ENCODE measurements around the gene ILF2. TPM values are rescaled to one million over a fixed set of nuclear protein-coding genes. Genes with fewer than 3 reads are reported as not detected.

The ILF2 gene
- total and polyA plus RNA-seq, 2 donors (not counting 1 experiment from before 2014, with no cell fraction given) = 89.8 to 94.0 TPM

- H3K4me1 Mint-ChIP-seq = peaks cover 28% of the 10 kb centered on the region
- CTCF ChIA-PET = interaction anchor here (1.1 to 3.4 kb wide), 3 partner anchors 57 to 119 kb away, joined by 3 to 26 read pairs (median 3); no protein-coding TSS in a partner anchor
- ATAC-seq (ENCODE audit: low read depth) = no peak
Observed at GRCh38 chr1:153629343-153629665, 41.5 kb downstream of the ILF2 start.

More at GRCh38 chr1:153629343-153629665, 41.5 kb downstream of the ILF2 start:
- H3K79me2 ChIP-seq (ENCODE audit: control insufficient read depth, insufficient read depth, low read length) = peaks cover 2% of the 10 kb centered on the region
- H3K4me1 ChIP-seq (ENCODE audit: control insufficient read depth in 2 of 2, insufficient read depth in 2 of 2, low read length in 2 of 2) = peaks cover 13 to 34% of the 10 kb centered on the region in 2 donors
- Mint-ChIP-seq H3K27me3 (no peaks in the 10 kb centered on the region), H3K9me3 (ENCODE audit: insufficient read depth) (no peaks in the 10 kb centered on the region), H3K4me3 (no peak overlapping the region), H3K27ac (peak overlapping the region; percentile 20)
- POLR2A ChIA-PET = no interaction called here
- no peak overlapping the region for H2AFZ ChIP-seq (ENCODE audit: insufficient read depth, low read depth, low read length, poor library complexity, severe bottlenecking)
- H3K9ac ChIP-seq (ENCODE audit: low read length) = no peak overlapping the region
- H3K4me3 ChIP-seq (ENCODE audit: control extremely low read depth in 1 of 5, extremely low read depth in 1 of 5, insufficient read depth in 1 of 5, low read depth in 2 of 5, low read length in 4 of 5) = no peak overlapping the region
- peaks cover 0 to 4% (median 0%) of the 10 kb centered on the region in 4 experiments for H3K27me3 ChIP-seq (replicated peaks in 1 of 4; ENCODE audit: control extremely low read depth in 1 of 4, control insufficient read depth in 3 of 4, insufficient read depth in 4 of 4, low read length in 3 of 4)
- no peak overlapping the region for H3K27ac ChIP-seq (ENCODE audit: low read length in 2 of 2)
- TF ChIP-seq EZH2 (IDR thresholded peaks at IDR 0.05; ENCODE audit: borderline replicate concordance, insufficient read depth, low read depth, low read length, poor library complexity, severe bottlenecking) (no peak), CTCF (IDR thresholded peaks at IDR 0.05) (no peak)
- 98% methylated on average over 5 of the region's 5 CpGs for WGBS (ENCODE audit: insufficient coverage)
- DNase-seq = no peak
- H3K9me3 ChIP-seq (ENCODE audit: control extremely low read depth in 1 of 3, control insufficient read depth in 2 of 3, insufficient read depth in 1 of 3, low read length in 2 of 3) = peaks cover 0 to 7% (median 0%) of the 10 kb centered on the region in 3 donors
- H4K20me1 ChIP-seq (ENCODE audit: control insufficient read depth, insufficient read depth, low read length, poor library complexity, severe bottlenecking) = no peaks in the 10 kb centered on the region
- no peaks in the 10 kb centered on the region for H3K36me3 ChIP-seq (replicated peaks in 1 of 2; ENCODE audit: control extremely low read depth in 1 of 2, control insufficient read depth in 1 of 2, extremely low read depth in 1 of 2, insufficient read depth in 2 of 2, low read length in 1 of 2)
- H3K4me2 ChIP-seq (replicated peaks; ENCODE audit: low read depth, low read length, poor library complexity, severe bottlenecking) = no peak overlapping the region
- intact Hi-C loops (cut with micrococcal nuclease) = no loop called here

All from B cell (primary cell).